ENCODE measurements around the gene EBF4.

DNA sequence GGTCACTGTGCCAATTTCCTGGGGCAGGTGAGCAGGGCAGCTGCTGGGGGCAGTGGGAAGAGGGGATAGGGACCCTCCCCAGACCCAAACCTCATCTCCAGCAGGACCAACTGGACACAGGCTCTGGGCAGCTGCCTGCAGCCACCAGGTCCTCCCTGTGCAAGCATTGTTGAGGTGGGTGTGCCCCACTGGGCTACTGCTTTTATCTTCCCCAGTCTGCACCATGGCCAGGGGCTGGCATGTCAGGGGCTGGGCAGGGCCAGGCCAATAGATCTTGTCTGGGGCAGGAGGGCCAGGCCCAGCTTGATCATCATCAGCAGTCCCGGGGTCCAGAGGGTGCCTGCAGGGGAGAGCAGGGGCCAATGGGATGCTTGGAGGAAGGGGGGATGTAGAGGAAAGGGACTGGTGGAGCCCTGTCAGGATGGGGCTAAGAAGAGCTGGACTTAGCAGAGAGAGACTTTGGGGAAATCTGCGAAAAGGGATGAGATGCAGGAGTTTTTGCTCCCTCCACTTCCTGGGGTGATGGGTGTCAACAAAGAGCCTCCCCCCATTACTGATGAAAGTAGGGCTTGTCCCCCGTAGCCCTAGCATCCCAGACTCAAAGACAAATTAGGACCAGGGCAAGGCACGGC lies 5.7 kb downstream of the EBF4 start:
- TF ChIP-seq, protein P1, sequence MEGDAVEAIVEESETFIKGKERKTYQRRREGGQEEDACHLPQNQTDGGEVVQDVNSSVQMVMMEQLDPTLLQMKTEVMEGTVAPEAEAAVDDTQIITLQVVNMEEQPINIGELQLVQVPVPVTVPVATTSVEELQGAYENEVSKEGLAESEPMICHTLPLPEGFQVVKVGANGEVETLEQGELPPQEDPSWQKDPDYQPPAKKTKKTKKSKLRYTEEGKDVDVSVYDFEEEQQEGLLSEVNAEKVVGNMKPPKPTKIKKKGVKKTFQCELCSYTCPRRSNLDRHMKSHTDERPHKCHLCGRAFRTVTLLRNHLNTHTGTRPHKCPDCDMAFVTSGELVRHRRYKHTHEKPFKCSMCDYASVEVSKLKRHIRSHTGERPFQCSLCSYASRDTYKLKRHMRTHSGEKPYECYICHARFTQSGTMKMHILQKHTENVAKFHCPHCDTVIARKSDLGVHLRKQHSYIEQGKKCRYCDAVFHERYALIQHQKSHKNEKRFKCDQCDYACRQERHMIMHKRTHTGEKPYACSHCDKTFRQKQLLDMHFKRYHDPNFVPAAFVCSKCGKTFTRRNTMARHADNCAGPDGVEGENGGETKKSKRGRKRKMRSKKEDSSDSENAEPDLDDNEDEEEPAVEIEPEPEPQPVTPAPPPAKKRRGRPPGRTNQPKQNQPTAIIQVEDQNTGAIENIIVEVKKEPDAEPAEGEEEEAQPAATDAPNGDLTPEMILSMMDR (conservative IDR thresholded peaks at IDR 0.05) = no peak
- TF ChIP-seq ZFX (IDR thresholded peaks at IDR 0.05) = no peak

Measured in C4-2B (cell line).